Breast epithelium (tissue), 3 donors: ENCODE measurements around the gene GNGT1.

Experiments
- CTCF ChIP-seq, 3 donors: fragments of 450-650 bp; IDR thresholded peaks; one replicate each; pipeline ENCODE4 v1.5.1; 2016 to 2017; ENCODE audit warnings: antibody characterized with exemption in 3 of 3, mild to moderate bottlenecking in 3 of 3, moderate library complexity in 3 of 3
- POLR2A ChIP-seq: fragments of 450-650 bp; IDR thresholded peaks from one replicate; pipeline ENCODE4 v1.6.1; 2016; ENCODE audit warnings: antibody characterized with exemption, mild to moderate bottlenecking, moderate library complexity
- POLR2AphosphoS5 ChIP-seq, 3 donors: sonication (generic); formaldehyde crosslinking; IDR thresholded peaks; one replicate each; pipeline ENCODE4 v1.6.1; 2017; ENCODE audit warnings: antibody characterized with exemption in 3 of 3

DNA sequence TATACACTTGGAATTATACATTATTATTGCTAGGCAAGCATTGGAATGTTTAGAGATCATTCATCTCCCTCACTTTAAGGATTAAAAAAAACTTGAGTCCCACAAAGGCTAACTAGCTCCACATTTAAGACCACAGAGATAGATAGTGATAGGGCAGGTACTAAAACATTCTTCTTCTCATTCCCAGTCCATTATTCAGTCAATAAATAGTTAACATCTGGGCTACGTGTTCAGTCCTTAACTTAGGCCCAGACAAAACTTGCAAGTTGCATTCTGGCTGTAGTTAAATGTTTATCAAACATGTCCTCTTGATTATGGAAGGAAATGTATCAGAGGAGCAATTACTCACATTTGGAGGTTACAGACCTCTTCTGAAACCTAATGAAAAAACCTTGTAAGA is 17.6 kb downstream of the GNGT1 start:
- no peak for TF ChIP-seq POLR2A
- TF ChIP-seq CTCF (IDR thresholded peaks at IDR 0.05) = no peak
- TF ChIP-seq POLR2AphosphoS5 (IDR thresholded peaks at IDR 0.05) = no peak
